Stimulated activated CD4-positive, alpha-beta T cell treated with anti-CD3 and anti-CD28 coated beads, Interleukin-2, amount 100 ng/mL, for 4 hours (primary cell): Measurements from ENCODE around the gene OR10A2.
"Not testable (repeated sequence)": the region's sequence is repeated elsewhere in the genome, so short reads cannot be mapped to it uniquely, and the experiment has no call there.

Source experiments
- DNase-seq: peaks from one replicate; pipeline ENCODE4 v3.0.0-alpha.2; 2020; ENCODE audit warnings: low read depth

The OR10A2 gene

DNA sequence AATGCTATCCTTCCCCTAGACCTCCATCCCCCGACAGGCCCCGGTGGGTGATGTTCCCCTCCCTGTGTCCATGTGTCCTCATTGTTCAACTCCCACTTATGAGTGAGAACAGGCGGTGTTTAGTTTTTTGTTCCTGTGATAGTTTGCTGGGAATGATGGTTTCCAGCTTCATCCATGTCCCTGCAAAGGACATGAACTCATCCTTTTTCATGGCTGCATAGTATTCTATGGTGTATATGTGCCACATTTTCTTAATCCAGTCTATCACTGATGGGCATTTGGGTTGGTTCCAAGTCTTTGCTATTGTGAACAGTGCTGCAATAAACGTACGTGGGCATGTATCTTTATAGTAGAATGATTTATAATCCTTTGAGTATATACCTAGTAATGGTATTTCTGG is 24.9 kb downstream of the OR10A2 start:
- not testable (repeated sequence) for DNase-seq

DNA sequence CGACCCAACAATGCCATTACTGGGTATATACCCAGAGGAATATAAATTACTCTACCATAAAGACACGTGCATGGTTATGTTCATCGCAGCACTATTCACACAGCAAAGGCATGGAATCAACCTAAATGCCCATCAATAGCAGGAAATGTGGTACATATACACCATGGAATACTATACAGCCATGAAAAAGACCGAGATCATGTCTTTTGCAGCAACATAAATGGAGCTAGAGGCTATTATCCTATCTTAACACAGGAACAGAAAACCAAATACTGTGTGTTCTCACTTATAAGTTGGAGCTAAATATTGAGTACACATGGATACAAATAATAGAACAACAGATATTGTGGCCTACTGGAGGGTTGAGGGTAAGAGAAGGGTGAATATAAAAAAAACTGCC is 26.0 kb downstream of the OR10A2 start:
- no peak for DNase-seq

DNA sequence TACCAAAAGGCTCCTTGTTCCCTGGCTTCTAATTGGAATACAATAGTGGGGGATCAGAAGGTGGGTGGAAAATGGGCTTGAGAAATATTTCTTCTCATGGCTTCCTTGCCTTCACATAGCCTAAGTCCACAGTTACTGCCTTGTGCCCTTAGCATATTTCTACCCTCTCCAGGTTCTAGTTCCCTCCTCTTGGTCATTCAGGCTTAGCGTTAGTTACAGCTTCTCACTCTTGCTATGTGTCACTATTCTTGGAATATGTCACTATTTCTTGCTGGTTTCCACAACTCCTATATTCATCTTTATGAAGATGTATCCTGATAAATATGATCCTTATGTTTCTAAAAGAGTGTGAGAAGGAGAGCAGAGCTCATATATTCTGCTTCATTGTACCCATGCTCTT is 27.0 kb downstream of the OR10A2 start:
- DNase-seq, result no peak

GRCh38 chr11:6892400-6892799 is 29.5 kb downstream of the OR10A2 start, which contains the start of gene OR2D2:
OR2D2 (minus strand) TSS chr11:6892500; CDS start chr11:6892500, 0 bp downstream.
- DNase-seq, result no peak

DNA sequence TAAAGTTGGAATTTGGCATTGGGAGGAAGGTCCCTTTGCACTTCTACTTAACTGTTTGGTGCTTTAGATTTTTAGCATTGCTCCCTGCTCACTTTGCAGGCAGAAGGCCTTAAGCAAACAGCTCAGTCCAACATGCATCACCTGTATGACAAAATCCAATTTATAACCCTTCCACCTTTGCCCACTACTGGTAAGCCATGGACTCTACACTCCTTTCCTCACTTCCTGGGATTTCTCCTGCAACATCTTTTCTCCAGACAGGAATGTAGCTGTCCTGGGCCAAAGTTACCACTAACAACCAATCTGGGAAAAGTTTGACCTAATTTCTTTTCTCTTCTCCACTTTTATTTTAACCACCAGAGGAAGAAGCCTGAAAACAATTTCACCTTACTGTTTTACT is 31.2 kb downstream of the OR10A2 start:
- DNase-seq, result no peak

DNA sequence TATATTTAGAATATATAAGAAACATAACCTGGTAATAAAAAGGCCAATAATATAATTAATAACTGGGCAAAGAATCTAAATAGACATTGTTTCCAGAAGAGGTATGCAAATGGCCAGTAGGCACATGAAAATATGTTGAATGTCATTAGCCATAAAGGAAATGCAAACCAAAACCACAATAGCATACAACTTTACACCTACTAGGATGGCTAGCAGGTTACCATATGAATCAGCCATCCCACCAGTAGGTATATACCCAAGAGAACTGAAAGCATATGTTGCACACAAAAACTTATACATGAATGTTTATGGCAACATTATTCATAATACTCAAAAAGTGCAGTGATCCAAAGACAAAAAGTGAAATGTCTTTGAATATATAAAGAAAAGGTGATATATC is 32.2 kb downstream of the OR10A2 start:
- no peak for DNase-seq

GRCh38 chr11:6898911-6899310 is 36.1 kb downstream of the OR10A2 start:
- no peak for DNase-seq

DNA sequence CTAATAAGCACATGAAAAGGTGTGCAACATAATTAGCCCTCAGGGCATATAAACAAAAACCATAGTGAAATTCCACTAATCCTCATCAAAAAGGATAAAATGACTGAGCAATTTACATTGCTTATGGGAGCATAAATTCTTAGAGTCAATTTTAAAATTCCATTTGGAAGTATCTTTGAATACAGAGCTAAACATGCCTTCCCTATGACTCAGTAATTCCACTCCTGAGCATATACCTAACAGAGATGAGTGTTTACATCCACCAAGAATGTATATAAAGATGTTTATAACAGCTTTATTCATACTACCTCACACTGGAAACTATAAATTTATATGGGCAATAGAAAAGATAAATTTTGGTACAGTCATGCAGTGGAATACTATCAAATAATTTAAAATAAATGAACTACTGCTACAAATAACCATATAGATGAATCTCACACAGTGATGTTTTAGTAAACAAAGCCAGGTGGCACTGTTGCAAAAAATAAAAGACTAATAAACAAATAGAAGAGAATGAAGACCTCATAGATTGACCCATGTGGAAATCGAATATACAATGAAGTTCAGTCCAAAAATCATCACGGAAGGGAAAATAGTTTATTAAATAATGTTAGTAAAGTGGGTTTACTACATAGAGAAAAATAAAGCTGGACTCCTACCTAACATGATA is 37.6 kb downstream of the OR10A2 start:
- DNase-seq, result no peak

DNA sequence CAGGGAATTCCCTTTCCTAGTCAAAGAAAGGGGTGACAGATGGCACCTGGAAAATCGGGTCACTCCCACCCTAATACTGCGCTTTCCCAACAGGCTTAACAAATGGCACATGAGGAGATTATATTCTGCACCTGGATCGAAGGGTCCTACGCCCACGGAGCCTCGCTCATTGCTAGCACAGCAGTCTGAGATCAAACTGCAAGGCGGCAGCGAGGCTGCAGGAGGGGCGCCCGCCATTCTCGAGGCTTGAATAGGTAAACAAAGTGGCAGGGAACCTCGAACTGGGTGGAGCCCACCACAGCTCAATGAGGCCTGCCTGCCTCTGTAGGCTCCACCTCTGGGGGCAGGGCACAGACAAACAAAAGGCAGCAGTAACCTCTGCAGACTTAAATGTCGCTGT is 41.9 kb downstream of the OR10A2 start:
- not testable (repeated sequence) for DNase-seq

DNA sequence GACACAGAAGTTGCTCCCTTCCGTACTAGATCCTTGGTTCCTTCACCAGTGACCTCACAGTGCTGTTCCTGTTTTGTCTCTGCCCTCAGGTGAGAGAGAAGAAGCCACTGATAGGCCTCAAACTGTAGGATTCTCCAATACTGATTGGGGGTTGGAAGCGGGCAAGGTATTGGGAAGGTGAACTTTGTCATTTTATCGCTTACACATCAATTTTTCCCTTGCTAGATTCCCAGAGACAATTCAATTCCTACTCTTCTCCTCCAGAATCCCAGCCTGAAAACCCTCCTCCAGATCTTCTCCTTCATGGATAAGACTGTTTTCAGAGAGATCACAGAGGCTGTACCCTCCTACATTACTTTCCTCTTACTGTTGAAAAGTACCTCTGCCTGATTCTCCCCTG is 48.5 kb downstream of the OR10A2 start:
- no peak for DNase-seq

DNA sequence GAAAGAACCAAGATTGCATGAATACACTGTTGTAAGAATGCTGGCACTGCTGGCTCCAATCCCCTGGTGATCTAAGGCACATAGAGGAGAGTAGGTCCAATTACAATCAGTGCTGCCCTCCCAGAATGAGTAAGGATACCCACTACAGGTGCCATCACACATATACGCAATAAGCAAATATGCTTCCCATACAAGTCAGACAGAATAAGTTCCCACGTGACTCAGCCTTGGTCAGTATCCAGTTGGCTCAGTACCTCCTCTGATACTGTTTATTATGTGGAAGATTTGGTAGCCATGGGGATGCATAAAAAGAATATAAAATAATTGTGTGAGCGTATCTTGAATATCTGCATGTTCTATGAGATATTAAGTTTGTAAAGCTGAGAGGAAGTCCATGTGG is 49.1 kb downstream of the OR10A2 start:
- DNase-seq, result no peak

- no peak for DNase-seq
Measured at GRCh38 chr11:6919698-6920097, 56.8 kb downstream of the OR10A2 start.

GRCh38 chr11:6920702-6921101 is 57.8 kb downstream of the OR10A2 start, which contains the start of gene OR2D3:
OR2D3 (plus strand) TSS chr11:6921002; CDS start chr11:6921002, 0 bp downstream.
- no peak for DNase-seq
